DND-41 (cell line): ENCODE measurements around the gene SCYGR1.
"Not testable (repeated sequence)": the region's sequence is repeated elsewhere in the genome, so short reads cannot be mapped to it uniquely, and the experiment has no call there.

Experiments used
- EZH2 ChIP-seq: IDR thresholded peaks from 3 replicates; pipeline ENCODE4 v1.6.1; 2012; ENCODE audit warnings: borderline replicate concordance, low read depth, mild to moderate bottlenecking, moderate library complexity, low read length, inconsistent platforms; ENCODE audit not compliant: severe bottlenecking
- TF ChIP-seq, protein P1 (sequence below): IDR thresholded peaks from 2 replicates; pipeline ENCODE4 v1.5.1; 2012; ENCODE audit warnings: borderline replicate concordance, low read length, moderate library complexity, mild to moderate bottlenecking; ENCODE audit not compliant: poor library complexity, severe bottlenecking; ENCODE audit errors: extremely low read depth

DNA sequence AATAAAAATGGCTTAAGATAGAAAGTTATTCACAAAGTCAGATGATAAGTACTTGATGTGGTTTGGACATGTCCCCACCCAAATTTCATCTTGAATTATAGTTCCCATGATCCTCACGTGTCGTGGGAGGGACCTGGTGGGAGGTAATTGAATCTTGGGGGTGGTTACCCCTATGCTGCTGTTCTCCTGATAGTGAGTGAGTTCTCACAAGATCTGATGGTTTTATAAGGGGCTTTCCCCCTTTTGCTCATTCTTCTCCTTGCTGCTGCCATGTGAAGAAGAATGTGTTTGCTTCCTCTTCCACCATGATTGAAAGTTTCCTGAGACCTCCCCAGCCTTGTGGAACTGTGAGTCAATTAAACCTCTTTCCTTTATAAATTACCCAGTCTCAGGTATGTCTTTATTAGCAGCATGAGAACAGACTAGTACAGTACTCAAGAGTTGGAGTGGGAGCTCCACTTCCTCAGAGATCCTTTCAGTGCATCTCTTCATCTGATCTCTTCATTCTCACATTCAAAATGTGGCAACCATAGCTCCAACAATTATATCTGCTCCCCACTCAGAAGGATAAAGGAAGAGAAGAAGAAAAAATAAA lies 5.4 kb downstream of the SCYGR1 start:
- TF ChIP-seq, protein P1, sequence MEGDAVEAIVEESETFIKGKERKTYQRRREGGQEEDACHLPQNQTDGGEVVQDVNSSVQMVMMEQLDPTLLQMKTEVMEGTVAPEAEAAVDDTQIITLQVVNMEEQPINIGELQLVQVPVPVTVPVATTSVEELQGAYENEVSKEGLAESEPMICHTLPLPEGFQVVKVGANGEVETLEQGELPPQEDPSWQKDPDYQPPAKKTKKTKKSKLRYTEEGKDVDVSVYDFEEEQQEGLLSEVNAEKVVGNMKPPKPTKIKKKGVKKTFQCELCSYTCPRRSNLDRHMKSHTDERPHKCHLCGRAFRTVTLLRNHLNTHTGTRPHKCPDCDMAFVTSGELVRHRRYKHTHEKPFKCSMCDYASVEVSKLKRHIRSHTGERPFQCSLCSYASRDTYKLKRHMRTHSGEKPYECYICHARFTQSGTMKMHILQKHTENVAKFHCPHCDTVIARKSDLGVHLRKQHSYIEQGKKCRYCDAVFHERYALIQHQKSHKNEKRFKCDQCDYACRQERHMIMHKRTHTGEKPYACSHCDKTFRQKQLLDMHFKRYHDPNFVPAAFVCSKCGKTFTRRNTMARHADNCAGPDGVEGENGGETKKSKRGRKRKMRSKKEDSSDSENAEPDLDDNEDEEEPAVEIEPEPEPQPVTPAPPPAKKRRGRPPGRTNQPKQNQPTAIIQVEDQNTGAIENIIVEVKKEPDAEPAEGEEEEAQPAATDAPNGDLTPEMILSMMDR: not testable (repeated sequence)
- not testable (repeated sequence) for TF ChIP-seq EZH2
